Measurements from ENCODE around the gene CDH4. TPM values are rescaled to one million over a fixed set of nuclear protein-coding genes. Genes with fewer than 3 reads are reported as not detected.
A peak's percentile ranks its signal among the peaks of the same experiment; 100 is the strongest.

The CDH4 gene
- total and polyA plus RNA-seq, 9 of the 15 experiments (the other 6 are each of a cell fraction or from before 2014, with no cell fraction given), result 0.04 TPM; not detected in 8

GRCh38 chr20:61954276-61955021, 702.4 kb downstream of the CDH4 start:
- Histone ChIP-seq H3K36me3 (ENCODE audit: control insufficient read depth, insufficient read depth, low read length) (no peaks in the 10 kb centered on the region), H3K4me3 (no peak overlapping the region), H4K20me1 (replicated peaks; ENCODE audit: control insufficient read depth, insufficient read depth, low read length) (no peaks in the 10 kb centered on the region; the same call in 1 of the 2 replicates), H3K4me2 (ENCODE audit: insufficient read depth, low read length) (no peak overlapping the region), H3K9me3 (replicated peaks; ENCODE audit: control insufficient read depth, insufficient read depth, low read depth, low read length) (no peaks in the 10 kb centered on the region), H3K27me3 (ENCODE audit: control insufficient read depth in 2 of 2, insufficient read depth in 2 of 2, low read length in 2 of 2) (peaks cover 0 to 14% of the 10 kb centered on the region in 2 experiments; a peak in 2 of 5 replicates), H2AFZ (ENCODE audit: low read depth, low read length) (no peak overlapping the region), H3K9me1 (ENCODE audit: control insufficient read depth, insufficient read depth, low read length) (no peaks in the 10 kb centered on the region), H3K79me2 (ENCODE audit: control insufficient read depth, insufficient read depth, low read length) (no peaks in the 10 kb centered on the region), H3K27ac (ENCODE audit: extremely low read depth, low read depth, low read length) (no peak overlapping the region), H3K4me1 (replicated peaks in 1 of 2; ENCODE audit: control insufficient read depth in 2 of 2, insufficient read depth in 2 of 2, low read length in 2 of 2) (no peaks in the 10 kb centered on the region; a peak in 3 of 5 replicates), H3K9ac (ENCODE audit: insufficient read depth in 1 of 2, low read depth in 2 of 2, low read length in 2 of 2) (no peak overlapping the region)
- ATAC-seq, result no peak
- no peak for FAIRE-seq
- BruUV-seq (replicated peaks), result no TSS peak
- intact Hi-C loops (cut with micrococcal nuclease), result no loop called here
- 1% methylated on average over 16 of the region's 16 CpGs for WGBS (ENCODE audit: insufficient coverage, low coverage, missing lambda C conversion rate)
- peak in 3 of 4 experiments; percentile 14 to 36 (median 28) for DNase-seq (ENCODE audit: extremely low read depth in 1 of 4, low spot score in 3 of 4)
- POLR2A ChIA-PET, result interaction anchor here (0.5 kb wide), 1 partner anchor 31 kb away, joined by 3 read pairs; no protein-coding TSS in a partner anchor
- in situ Hi-C loops (cut with MboI), result no loop called here
- CTCF ChIA-PET (ENCODE audit: low intra/inter-chr PET ratio), result no interaction called here
- TF ChIP-seq PHB2 (IDR thresholded peaks at IDR 0.05; ENCODE audit: low read depth) (no peak), MED1 (CRISPR knock-in tag; IDR thresholded peaks at IDR 0.05; ENCODE audit: borderline replicate concordance) (no peak), ZBTB33 (CRISPR knock-in tag; IDR thresholded peaks at IDR 0.05) (no peak), RBM17 (IDR thresholded peaks at IDR 0.05; ENCODE audit: borderline replicate concordance, low read depth, low read length) (no peak), NFATC3 (IDR thresholded peaks at IDR 0.05) (no peak), CHD1 (IDR thresholded peaks at IDR 0.05; ENCODE audit: low read length) (no peak), SMC3 (conservative IDR thresholded peaks at IDR 0.05; ENCODE audit: insufficient read depth, low read depth, low read length) (no peak), KLF13 (tag; IDR thresholded peaks at IDR 0.05; ENCODE audit: borderline replicate concordance, low read depth) (no peak), POLR2AphosphoS2 (IDR thresholded peaks at IDR 0.05; ENCODE audit: low read length) (no peak), RB1 (IDR thresholded peaks at IDR 0.05; ENCODE audit: low read depth) (no peak)
- TF ChIP-seq, protein P1, sequence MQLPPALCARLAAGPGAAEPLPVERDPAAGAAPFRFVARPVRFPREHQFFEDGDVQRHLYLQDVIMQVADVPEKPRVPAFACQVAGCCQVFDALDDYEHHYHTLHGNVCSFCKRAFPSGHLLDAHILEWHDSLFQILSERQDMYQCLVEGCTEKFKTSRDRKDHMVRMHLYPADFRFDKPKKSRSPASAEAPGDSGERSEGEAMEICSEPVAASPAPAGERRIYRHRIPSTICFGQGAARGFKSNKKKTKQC (CRISPR knock-in tag; IDR thresholded peaks at IDR 0.05), result no peak
- TF ChIP-seq, protein P2, sequence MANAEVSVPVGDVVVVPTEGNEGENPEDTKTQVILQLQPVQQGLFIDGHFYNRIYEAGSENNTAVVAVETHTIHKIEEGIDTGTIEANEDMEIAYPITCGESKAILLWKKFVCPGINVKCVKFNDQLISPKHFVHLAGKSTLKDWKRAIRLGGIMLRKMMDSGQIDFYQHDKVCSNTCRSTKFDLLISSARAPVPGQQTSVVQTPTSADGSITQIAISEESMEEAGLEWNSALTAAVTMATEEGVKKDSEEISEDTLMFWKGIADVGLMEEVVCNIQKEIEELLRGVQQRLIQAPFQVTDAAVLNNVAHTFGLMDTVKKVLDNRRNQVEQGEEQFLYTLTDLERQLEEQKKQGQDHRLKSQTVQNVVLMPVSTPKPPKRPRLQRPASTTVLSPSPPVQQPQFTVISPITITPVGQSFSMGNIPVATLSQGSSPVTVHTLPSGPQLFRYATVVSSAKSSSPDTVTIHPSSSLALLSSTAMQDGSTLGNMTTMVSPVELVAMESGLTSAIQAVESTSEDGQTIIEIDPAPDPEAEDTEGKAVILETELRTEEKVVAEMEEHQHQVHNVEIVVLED (CRISPR knock-in tag; IDR thresholded peaks at IDR 0.05), result no peak
- TF ChIP-seq, protein P3, sequence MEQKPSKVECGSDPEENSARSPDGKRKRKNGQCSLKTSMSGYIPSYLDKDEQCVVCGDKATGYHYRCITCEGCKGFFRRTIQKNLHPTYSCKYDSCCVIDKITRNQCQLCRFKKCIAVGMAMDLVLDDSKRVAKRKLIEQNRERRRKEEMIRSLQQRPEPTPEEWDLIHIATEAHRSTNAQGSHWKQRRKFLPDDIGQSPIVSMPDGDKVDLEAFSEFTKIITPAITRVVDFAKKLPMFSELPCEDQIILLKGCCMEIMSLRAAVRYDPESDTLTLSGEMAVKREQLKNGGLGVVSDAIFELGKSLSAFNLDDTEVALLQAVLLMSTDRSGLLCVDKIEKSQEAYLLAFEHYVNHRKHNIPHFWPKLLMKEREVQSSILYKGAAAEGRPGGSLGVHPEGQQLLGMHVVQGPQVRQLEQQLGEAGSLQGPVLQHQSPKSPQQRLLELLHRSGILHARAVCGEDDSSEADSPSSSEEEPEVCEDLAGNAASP (IDR thresholded peaks at IDR 0.05), result no peak
- TF ChIP-seq, protein P4, sequence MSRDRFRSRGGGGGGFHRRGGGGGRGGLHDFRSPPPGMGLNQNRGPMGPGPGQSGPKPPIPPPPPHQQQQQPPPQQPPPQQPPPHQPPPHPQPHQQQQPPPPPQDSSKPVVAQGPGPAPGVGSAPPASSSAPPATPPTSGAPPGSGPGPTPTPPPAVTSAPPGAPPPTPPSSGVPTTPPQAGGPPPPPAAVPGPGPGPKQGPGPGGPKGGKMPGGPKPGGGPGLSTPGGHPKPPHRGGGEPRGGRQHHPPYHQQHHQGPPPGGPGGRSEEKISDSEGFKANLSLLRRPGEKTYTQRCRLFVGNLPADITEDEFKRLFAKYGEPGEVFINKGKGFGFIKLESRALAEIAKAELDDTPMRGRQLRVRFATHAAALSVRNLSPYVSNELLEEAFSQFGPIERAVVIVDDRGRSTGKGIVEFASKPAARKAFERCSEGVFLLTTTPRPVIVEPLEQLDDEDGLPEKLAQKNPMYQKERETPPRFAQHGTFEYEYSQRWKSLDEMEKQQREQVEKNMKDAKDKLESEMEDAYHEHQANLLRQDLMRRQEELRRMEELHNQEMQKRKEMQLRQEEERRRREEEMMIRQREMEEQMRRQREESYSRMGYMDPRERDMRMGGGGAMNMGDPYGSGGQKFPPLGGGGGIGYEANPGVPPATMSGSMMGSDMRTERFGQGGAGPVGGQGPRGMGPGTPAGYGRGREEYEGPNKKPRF (IDR thresholded peaks at IDR 0.05; ENCODE audit: low read depth, low read length), result no peak
